GM21619 (cell line): ENCODE data around the gene ALDH2.
"Not testable (repeated sequence)": the region's sequence is repeated elsewhere in the genome, so short reads cannot be mapped to it uniquely, and the experiment has no call there.

Experiments used
- ATAC-seq: cut with Tn5 transposase; IDR thresholded peaks from one replicate; pipeline ENCODE4 v1.9.1; 2021; ENCODE audit not compliant: unreplicated experiment

The ALDH2 gene

DNA sequence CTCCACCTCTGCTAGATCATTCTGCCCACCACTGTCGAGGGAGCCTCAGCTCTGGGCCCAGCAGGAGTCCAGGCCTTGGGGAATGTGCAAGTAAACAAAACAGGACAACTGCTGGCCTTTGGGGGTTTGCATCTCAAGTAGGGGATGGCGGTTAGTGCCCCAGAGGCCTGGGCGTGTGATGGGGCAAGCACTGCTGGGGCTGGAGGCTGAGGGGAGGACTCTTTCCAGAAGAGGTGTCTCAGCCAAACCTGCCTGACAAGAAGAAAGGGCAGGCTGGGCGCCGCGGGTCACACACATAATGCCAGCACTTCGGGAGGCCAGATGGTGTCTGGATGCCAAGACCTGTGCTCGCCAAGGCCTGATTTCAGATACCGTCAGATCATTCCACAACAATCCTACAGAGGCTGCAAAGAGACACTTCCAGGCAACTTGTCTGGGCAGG is 8.6 kb upstream of the ALDH2 start:
- no peak for ATAC-seq

DNA sequence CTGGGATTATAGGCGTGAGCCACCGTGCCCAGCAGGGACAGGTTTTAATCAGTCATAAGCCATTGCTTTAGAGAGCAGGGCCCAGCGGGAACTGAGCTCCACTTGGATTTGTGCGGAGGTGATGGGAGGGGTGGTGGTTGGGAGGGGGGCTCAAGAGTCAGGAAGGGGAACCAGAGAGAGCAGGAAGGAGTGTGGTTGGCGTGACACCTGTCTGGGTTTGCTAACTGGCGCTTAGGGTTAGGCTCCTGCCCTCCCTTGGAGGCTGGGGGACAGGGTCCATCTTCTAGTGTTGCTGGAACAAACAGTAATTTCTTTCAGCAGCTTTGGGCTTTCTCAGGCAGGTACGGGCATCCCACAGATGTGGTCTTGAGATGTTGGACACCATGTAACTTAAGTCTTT is 7.5 kb upstream of the ALDH2 start:
- ATAC-seq: no peak

DNA sequence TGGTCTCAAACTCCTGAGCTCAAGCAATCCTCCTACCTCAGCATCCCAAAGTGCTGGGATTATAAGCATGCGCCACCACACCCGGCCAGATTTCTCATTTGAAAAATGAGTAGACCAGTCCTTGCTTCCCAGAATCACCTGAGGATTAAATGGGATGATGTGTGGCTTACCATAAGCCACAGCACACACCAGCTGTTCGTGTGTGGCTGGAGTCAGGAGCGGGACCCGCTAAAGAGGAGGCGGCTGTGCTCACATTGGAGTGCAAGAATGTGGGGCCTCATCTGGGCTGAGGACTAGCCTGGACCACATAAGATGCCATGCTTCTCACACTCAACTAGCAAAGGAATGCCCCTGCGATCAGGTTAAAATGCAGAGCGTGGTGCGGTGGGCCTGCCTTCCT is 6.7 kb upstream of the ALDH2 start:
- ATAC-seq: no peak

DNA sequence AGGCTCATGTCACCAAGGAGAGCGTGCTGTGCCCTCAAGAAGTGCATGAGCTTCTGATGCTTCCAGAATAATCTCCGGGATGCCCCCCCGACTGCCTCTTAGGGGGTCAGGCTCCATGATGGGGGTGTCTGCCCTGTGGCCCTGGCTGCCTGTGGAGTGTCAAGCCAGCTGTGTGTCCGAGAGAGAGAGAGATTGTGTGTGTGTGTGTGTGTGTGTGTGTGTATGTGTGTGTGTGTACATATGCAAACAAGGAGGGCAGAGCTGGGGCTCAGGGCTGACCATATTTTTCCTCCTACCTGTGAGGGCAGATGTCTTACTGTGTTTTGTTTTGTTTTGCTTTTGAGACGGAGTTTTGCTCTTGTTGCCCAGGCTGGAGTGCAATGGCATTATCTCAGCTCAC is 5.6 kb upstream of the ALDH2 start:
- no peak for ATAC-seq

DNA sequence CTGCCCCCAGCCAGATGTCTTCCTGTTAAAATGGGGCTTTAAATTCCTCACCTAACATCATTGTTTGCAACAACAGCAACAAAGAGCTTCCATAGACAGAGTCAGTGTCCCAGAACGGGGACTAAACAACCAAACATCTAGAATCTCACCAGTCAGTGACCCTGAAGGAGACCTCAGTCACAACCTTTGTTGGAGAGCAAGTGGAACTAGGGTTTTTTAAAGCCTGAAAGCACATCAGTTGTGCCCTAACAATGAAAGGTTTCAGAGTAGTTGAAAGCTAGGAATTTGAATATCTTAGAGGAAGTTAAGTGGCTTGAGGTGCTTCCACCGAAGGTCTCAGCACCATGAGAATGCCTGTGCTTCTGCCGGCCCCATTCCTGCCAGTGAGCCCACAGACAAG is 5.0 kb upstream of the ALDH2 start:
- ATAC-seq: no peak

DNA sequence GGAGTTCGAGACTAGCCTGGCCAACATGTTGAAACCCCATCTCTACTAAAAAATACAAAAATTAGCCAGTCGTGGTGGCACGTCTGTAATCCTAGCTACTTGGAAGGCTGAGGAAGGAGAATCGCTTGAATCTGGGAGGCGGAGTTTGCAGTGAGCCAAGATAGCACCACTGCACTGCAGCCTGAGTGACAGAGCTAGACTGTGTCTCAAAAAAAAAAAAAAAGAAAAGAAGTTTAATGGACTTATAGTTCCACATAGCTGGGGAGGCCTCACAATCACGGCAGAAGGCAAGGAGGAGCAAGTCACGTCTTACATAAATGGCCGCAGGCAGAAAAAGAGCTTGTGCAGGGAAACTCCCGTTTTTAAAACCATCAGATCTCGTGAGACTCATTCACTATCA is 3.2 kb upstream of the ALDH2 start:
- not testable (repeated sequence) for ATAC-seq

DNA sequence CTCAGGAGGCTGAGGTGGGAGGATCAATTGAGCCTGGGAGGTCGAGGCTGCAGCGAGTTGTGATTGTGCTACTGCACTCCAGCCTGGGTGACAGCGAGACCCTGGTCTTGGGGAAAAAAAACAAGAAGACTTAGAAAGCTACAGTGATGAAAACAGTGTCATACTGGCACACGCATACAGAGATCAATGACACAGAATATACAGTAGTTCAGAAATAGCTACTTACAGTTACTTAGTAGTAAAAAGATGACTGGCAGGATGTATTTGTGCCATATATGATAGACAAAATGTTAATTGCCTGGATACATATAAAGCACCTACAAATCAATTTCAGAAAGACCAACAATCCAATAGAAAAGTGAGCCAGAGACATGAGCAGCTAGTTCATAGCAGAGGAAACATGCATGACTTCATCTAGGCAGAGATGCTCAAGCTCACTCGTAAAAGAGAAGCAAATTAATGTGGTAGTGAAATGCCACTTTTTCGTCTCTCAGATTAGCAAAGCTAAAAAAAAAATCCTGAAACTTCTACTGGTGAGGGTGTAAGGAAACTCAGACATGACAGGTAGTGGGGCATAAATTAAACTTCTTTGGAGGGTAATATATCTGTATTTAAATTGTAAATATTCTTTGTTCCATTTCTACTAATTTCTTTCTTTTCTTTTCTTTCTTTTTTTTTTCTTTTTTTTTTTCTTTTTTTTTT is 2.5 kb upstream of the ALDH2 start:
- peak; percentile 48 for ATAC-seq

DNA sequence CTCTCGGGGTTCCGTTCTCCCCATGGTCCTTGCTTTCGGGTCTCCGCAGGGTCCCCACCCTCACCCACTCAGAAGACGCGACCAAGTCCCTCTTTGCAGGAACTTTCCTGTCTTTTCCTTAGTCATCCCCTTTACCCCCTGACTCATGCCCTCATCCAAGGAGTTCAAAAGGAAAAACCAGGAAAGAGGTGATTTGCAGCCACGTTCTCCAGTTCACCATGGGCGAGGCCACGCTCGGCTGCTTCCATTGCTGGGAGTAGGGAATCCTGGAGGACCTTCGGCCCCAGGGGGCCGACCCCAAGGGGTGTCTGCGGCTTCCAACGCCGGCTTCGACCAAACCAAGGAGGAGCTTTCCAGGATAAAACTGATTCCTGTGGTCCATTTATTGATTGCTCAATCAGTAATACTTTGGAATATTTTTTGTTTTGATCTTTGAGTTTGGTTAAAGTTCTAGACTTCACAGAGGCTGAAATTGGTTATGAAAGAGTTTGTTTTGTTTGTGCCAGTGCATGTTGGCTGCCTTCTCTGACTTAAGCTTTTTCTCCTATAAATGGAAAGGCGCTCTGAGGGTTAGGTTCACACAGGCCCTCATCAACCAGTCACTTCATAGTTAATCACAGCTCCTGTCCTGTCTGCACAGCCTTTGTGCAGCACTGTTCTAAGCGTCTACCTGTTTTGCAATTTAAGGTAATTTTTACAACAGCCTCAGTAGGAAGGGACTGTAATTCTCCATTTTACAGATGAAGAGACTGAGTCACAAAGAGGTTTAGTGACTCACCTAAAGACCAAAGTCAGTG is 827 bp downstream of the ALDH2 start:
- ATAC-seq: no peak

DNA sequence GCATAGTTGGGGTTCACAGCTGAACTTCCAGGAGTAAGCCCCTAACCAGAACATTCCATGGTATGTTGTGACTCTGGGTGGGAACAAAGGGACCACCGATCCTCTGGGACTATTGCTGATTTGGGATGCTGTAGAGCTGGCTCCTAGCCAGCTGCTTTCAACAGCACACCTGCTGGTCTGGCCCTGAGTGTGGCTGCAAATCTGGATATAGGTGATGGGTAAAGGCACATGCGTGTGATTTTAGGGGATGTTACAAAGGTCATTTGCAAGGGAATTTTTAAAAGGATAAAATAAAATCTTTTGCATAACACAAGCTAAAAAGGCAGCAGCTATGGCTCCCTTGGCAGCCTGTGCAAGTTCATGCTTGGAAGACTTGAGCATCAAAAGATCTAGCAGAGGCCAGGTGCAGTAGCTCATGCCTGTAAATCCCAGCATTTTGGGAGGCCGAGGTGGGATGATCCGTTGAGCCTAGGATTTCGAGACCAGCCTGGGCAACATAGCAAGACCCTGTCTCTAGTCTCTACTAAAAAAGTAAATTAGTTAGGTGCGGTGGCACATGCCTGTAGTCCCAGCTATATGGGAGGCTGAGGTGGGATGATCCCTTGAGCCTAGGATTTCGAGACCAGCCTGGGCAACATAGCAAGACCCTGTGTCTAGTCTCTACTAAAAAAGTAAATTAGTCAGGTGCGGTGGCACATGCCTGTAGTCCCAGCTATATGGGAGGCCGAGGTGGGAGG is 1.6 kb downstream of the ALDH2 start:
- ATAC-seq: no peak

DNA sequence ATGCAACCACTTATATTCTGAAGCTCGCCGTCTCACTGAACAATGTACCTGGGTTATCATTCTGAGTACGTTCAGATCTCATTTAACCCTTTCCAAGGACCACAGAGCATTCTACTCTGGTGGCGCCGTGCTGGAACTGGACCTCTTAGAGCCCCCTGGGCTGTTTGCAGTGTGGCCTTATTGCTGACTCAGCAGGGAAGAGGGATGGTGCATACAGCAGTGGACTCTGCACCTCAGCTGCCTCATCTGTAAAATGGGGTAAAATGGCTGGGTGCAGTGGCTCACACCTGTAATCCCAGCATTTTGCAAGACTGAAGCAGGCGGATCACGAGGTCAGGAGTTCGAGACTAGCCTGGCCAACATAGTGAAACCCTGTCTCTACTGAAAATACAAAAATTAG is 2.9 kb downstream of the ALDH2 start:
- ATAC-seq: no peak

DNA sequence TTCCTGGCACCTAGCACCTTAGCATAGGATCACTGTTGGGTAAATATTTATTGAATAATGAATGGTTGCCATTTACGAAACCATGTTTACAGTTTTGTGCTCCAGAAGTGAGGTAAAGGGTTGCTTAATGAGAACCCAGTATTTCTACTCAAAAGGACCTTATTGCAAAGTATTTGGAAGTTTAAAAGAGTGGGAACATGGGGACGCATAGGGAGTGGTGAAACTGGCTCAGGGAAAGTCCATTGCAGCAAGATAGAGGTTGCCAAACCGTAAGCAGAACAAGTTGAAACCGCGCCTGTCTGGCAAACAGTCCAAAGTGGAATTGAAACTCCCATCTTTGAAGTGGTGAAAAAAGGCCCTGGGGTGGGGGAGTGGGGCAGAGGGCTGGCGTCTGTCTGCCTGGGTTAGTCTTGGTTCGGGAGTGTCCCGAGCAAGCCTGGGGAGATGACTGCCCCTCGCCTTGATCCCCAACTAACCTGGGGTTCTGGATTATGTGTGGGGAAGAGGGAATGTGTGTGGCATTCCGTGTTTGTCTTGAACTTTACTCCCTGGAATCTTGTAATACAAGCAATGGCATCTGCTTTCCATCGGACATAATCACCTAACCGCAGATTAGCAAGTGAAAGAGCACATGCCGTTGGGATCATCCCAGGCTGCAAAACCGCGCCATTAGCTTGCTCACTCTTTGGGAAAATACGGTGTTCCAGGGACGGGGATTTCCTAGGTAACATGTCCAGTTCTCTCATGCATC is 7.2 kb downstream of the ALDH2 start:
- ATAC-seq: no peak

DNA sequence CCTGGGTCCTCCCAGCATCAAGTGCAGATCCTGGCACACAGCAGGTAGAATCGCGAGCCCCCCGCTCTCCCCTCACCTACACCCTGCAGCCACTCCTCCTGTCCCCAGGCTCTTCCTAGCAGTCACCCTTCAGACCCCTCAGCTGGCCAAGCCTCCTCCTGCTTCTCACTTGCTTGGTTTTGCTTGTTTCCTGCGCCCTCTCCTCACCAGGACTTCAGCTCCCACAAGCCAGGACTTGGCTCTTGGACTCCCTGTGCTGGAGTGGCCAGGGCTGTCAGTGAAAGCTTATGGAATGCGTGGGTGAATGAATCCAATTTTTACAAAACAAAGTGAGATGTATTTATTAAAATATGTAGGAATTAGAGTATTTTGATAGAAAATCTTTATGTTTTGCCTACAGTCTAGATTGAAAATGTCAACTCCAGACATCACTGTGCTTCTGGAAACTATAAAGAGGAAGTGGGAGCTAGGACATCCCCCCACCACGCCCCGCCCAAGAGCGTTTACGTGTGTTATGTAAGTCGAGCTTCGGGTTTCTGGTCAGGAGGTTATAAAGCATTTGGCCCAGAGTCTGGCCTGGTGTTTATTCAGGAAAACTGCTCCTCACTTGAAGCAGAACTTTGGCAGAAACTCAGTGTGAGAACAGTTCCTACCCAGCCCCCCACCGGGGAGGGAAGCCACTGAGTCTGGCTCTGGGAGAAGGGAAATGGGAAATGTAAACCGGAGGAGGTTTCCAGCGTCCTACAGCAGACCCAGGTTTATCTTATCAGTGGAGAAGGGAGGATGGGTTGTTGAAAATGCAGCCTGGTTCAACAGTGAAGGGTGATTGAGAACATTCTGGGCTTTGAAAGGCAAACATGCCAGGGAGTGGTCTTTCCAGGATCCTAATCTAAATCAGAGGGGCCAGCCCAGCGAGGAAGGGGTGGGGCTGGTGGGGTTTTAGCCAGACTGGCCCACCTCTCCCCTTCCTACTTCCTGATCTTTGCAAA is 8.8 kb downstream of the ALDH2 start:
- peak; percentile 62 for ATAC-seq

DNA sequence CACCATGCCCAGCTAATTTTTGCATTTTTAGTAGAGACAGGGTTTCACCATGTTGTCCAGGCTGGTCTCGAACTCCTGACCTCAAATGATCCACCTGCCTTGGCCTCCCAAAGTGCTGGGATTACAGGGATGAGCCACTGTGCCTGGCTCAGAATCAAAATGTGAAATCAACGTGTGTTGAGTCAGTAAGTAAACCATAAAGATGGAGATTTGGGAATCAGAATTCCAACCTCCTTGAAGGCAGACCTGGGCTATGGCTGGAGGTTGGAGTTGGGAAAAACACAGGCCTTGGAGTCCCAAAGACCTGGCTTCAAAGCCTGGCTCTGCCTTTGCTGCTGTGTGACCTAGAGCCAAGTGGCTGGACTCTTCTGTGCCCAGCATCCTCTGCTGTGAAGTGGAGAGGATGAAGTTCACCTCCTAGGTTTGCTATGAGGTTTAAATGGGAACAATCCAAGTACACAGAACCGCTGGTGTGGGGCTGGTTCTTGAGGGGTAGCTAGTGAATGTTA is 10.2 kb downstream of the ALDH2 start:
- no peak for ATAC-seq

DNA sequence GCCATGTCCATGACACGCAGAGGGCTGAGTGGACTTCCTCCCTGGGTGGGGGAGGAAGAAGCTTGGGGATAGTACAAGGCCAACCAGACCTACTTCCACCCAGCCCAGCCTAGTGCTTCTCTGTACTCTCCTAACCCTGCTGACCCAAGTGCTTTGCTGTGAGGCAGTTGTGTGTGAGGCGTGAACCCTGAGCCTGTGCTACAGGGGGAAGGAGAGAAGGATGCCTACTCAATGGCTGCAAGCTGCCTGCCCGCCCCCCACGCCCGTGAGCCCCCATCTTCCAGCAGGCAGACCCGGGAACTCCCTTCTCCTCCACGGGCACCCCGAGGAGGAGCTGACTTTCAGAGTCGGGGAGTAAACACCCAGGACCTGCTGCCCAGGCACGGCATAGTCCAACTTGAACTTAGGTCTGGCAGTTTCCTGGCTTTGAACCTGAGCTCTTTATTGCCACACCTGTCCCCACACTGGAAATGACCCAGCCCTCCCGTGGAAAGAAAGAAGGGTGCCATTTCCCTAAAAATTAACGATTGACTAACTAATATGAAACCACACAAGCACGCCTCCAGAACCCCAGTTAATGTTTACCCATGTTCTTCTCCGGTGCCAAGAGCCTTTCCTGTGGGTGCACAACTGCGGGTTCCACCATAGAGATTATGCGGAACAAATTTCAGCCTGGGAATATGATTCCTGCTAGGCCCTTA is 10.8 kb downstream of the ALDH2 start:
- no peak for ATAC-seq

DNA sequence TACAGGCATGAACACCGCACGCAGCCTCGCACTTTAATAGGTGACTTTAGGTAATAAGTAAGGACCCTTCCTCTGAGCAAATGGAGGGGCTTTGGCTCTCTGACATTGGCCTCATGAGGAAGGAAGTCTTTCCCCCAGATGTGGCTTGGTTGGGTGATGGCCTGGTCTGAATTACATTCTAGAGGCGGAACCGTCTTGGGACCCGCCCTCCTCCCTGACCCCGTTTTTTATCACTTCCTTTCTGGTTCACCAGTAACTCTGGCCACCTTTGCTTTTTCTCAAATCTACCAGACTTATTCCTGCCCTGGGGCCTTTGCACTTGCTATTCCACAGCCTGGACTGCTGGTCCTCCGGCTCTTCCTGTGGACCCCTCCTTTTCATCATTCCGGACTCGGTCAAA is 13.4 kb downstream of the ALDH2 start:
- no peak for ATAC-seq

DNA sequence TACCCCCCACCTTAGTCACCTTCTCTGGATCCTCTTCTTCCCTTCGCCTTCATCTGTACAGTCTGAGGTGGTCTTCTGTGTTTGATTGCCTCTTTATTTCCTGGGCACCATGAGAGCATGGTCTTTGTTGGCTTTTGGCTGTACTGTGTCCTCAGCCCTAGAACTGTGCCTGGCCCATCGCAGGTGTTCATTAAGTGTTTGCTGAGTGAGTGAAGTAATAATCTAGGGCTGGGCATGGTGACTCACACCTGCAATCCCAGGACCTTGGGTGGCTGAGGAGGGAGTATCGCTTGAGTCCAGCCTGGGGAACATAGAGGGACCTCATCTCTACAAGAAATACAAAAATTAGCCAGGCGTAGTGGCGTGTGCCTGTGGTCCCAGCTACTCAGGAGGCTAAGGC is 13.9 kb downstream of the ALDH2 start:
- no peak for ATAC-seq

DNA sequence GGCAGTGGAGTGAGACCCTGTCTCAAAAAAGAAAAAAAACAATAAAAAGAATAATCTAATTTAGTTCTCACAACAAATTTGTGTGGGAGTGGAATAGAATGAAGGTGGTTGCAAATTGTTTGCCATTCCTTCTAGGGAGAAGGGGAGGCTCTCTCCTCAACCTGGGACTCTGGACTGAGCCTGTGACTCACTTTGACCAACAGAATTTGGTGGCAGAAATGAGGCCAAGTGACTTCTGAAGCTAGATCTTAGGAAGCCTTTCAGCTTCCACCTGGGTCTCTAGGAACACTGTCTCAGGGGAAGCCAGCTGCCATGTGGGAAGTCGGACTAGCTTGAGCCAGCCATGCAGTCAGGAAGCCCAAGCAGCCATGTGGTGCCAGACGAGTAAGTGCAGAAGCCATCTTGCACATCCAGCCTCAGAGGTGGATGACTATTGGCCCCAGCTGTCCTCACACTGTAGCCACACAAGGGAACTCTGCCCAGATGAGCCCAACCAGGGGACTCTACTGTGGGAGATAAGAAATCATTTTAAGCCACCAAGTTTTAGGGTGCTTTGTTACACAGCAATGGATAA is 14.4 kb downstream of the ALDH2 start:
- no peak for ATAC-seq

DNA sequence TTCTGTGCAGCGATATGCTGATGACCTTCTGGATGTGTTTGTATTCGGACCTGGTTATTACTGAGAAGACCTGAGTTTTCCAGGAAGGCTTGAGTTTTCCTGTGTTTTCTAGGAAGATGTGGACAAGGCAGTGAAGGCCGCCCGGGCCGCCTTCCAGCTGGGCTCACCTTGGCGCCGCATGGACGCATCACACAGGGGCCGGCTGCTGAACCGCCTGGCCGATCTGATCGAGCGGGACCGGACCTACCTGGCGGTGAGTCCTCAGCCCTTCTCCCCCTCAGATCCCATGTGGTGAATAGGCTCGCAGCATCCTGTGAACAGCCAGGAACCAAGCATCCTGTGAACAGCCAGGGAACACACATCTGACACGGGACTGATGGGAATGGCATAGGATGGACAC is 16.3 kb downstream of the ALDH2 start:
- no peak for ATAC-seq

DNA sequence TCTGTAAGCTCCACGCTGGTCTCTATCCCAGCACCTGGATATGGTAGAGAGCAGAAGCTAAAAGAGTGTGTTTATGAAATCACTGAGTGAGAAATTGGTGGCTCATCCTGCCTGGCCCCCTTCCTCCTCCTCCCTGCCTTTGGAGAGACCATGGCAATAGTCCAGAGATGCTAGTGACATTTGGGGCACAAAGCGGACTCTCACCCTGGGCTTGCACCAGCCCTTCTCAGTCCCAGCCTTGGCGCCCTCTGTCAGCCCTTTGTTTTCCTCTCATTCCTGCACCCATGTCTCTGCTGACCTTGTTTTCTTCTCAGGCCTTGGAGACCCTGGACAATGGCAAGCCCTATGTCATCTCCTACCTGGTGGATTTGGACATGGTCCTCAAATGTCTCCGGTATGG is 18.2 kb downstream of the ALDH2 start:
- ATAC-seq: no peak
